D721Med (cell line): Measurements from ENCODE around the gene ZACN.

Experiments used
- DNase-seq: peaks from one replicate; pipeline ENCODE4 v3.0.0; 2011; ENCODE audit warnings: low spot score; ENCODE audit not compliant: insufficient read length
- FAIRE-seq: peaks from 2 replicates; lab custom pipeline; 2011; peaks lifted over from hg19 to GRCh38; lab: Jason Lieb, UNC
- TF ChIP-seq, protein P1 (sequence below): IDR thresholded peaks from 2 replicates; pipeline ENCODE4 v1.5.1; 2012; ENCODE audit warnings: mild to moderate bottlenecking, control low read depth; ENCODE audit not compliant: insufficient read depth; ENCODE audit errors: missing control alignments

ZACN gene

DNA sequence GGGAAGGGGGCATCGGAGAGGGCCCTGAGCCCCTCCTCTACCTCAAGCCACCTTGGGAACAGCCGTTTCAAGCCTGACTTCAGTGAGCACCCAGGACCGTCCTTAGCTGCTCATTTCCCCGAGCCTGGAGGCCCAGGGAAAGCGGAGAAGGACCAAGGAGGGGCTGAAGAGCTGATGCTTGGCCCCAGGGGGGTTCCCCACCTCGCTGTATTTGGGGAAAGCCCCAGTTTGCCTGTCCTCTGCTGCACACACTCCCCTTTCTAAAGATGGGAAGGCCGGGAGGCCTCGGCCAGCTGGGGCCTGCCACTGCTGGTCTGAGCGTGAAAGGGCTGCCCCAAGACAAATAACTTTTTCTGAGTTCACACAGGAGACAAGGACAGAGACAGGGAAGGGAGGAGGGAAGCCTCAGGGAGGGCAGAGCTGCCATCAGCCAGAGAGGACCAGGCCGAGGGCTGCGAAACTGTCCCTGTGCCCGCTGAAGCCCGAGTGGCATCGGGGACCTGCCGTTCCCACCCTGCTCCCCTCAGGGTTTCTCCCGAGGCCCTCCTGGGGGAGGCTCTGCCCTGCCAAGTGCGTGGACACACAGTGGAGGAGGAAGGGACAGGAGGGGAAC, 11.6 kb downstream of the ZACN start:
- TF ChIP-seq, protein P1, sequence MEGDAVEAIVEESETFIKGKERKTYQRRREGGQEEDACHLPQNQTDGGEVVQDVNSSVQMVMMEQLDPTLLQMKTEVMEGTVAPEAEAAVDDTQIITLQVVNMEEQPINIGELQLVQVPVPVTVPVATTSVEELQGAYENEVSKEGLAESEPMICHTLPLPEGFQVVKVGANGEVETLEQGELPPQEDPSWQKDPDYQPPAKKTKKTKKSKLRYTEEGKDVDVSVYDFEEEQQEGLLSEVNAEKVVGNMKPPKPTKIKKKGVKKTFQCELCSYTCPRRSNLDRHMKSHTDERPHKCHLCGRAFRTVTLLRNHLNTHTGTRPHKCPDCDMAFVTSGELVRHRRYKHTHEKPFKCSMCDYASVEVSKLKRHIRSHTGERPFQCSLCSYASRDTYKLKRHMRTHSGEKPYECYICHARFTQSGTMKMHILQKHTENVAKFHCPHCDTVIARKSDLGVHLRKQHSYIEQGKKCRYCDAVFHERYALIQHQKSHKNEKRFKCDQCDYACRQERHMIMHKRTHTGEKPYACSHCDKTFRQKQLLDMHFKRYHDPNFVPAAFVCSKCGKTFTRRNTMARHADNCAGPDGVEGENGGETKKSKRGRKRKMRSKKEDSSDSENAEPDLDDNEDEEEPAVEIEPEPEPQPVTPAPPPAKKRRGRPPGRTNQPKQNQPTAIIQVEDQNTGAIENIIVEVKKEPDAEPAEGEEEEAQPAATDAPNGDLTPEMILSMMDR, result no peak

DNA sequence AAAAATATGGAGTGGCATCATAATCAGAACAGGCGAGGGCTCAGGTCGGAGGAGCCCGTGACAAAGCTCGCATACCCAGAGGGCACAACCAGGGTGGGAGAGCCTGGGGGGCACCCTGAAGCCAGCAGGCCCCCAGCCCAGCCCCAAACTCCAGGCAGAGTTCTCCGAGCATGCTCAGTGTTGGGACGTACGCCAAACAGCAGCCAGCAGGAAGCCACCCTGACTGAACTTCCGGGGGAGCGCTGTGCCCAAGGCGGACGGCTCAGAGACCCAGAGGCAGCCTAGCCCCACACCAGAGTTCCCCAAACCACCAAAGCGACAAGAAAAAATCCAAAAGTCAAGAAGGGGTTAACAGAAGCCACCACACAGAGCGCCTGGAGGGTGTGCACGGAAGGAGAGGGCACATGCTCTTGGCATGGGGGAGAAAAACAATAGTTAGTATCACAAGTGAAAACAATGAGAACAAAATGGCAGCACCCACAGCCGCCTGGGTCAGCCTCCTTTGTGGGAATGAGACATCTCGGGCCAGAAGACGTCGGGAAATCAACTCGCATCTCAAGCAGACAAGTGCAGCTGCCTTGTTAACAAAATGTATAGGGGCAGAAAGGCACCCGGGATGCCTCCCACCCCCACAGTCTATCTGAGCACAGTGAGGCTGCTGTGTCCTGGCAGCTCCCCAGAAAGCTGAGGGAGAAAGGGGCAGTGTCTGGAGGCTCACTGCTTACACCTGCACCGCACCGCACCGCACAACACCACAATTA, 12.7 kb downstream of the ZACN start:
- peak; percentile 5 for DNase-seq
- no peak for FAIRE-seq
- TF ChIP-seq, protein P1, result no peak

More for the DNA sequence above, 11.6 kb downstream of the ZACN start:
- DNase-seq (peak; percentile 2), FAIRE-seq (no peak)

DNA sequence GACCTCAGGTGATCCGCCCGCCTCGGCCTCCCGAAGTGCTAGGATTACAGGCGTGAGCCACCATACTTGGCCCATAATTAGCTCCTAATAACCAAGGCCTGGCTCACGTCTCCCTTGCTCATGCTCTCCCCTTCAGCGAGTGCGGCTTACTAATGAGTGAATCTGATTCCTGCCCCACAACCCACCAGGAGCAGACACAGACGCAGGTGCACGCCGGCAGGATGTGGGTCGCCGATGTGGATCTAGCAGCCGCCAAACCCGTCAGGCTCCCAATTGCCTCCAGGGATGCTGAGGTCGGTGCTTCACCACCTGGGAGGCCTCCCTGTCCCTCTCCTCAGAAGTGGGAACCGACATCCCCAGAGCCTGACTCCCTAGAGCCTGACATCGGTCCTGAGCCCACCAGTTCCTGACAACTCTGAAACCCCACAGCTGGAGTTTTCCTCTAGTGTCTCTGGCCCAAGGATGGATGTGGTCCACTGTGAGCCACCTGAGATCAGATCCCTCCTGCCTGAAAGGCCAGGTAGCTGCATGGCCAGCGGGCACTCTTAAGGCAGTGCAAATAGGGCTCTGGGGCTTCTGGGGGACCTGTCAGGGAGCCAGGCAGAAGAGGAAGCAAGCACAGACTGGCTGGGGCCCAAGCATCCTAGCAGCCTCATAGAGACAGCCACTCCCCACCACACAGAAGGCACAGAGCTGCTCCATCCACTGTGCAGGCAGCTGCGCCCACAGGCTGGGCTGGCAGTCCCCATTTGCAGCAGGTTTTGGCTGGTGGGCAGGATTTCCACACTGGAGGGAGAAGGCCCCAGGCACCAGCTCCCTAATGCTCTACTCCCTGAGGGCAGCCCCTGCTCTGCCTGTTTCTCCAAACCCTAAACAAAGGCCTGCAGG, 13.8 kb downstream of the ZACN start:
- TF ChIP-seq, protein P1, result no peak
- DNase-seq (peak; percentile 7), FAIRE-seq (no peak)

DNA sequence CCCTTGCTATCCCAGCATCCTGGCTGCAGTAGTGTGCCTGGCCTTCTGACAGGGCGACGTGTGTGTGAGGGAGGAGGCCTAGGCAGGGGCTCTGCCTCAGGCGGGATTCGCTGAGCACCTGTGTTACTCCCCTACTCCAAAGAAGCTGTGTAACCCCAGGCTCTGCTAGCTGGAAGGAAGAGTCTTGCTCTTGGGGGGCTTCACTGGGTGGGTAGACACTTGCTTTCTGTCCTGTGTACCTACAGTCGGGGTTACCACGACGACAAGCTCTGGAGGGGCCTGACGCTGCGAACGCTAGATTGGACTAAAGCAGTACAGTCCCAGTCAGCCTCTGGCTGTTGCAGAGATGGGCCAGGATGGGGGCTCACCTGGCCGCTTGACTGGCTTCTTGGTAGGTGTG, 15.1 kb downstream of the ZACN start:
- DNase-seq (peak; percentile 7), FAIRE-seq (no peak)
- TF ChIP-seq, protein P1, result no peak

DNA sequence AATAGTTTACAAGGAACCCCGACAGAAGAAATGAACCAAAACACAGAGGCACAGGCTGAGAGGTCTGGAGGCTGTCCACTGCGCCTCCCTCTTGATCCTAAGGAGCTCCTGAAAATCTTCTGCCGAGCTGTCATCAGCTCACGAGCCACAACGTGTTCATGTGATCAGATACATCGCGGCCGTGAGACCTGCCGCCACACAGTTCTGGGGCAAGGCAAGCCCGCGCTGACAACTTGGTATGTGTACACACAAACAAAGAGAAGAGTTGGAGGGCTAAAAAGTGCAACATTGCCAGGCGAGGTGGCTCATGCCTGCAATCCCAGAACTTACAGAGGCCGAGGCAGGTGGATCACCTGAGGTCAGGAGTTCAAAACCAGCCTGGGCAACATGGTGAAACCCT, 17.0 kb downstream of the ZACN start:
- TF ChIP-seq, protein P1, result no peak
- no peak for DNase-seq
- FAIRE-seq, result no peak

DNA sequence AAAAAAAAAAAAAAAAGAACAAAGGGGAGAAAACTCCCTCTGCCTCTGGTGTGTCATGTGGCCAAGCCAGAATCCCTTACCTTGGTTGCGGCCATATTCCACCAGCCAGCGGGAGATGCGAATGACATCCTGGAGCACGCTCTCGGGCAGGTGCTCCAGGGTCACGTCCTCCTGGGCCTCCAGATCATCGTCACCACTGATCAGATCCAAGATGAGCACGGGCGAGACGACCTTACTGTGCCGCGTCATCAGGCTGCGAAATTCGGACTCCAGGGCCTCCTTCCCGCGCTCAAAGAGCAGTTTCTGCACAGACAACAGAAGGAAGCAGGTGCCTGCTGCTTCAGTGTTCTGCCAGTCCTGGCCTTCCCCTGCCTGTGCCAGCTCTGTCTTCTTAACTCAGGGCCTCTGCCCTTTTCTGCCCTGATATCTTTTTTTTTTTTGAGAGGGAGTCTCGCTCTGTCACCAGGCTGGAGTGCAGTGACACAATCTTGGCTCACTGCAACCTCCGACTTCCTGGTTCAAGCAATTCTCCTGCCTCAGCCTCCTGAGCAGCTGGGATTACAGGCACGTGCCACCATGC, 18.8 kb downstream of the ZACN start:
- FAIRE-seq (no peak), DNase-seq (peak; percentile 2)
- TF ChIP-seq, protein P1, result no peak
